GM11168 (cell line): ENCODE data around the gene KCNN2.

Source experiments
- in situ Hi-C: fragments of 300-500 bp; cut with MboI; formaldehyde crosslinking; loops from one replicate; pipeline ENCODE4 v1.12.0; 2022; ENCODE audit warnings: low sequenced_read_pairs; ENCODE audit not compliant: unreplicated experiment

KCNN2 gene

DNA sequence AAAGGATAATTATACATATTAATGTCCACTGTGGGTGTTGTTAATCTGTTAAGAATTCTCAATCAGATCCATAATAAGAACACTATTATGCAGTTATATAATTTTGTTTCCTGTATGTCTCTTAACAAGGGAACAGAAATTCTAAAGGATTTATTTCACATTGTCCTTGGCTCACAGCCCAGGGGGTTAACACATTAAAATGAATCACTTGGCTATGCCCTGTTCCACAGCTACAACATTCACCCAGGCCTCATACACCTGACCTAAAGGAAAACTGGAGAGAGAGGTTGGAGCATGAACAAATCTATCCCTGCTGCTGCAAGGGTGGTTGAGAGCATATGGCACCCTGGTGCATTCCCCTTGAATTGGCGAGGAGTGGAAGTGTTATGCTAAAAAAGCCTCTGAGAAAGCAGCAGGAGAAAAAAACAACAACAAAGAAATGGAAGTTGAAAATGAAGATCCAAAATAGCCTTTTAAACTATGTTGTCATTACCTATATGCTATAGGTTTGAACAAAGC is 116.0 kb downstream of the KCNN2 start:
- in situ Hi-C loops = no loop called here

GRCh38 chr5:114500756-114501155 is 138.9 kb downstream of the KCNN2 start:
- in situ Hi-C loops = no loop called here

GRCh38 chr5:114504560-114504959 is 142.7 kb downstream of the KCNN2 start:
- in situ Hi-C loops = no loop called here

GRCh38 chr5:114524221-114524620 is 162.4 kb downstream of the KCNN2 start:
- in situ Hi-C loops = no loop called here

DNA sequence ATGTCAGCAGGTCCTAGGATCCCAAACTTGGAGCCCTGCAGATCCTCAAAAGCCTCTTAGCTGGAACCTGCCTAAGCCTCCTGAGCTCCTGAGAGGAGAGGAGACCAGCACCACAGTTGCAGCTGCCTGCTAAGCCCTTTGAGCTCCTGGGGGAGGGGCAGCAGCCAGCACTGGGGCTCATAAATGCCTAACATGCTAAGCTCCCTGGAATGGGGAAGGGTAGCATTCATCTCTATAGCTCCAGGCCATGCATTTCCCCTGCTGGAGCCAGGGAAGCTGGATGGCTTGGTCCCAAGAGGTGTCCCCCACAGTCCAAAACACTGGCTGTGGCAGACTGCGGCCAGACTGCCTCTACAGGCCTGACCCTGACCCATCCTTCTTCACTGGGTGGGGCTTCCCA is 182.7 kb downstream of the KCNN2 start:
- in situ Hi-C loops = no loop called here
